ENCODE data around the gene PAK3. TPM values are rescaled to one million over a fixed set of nuclear protein-coding genes. Genes with fewer than 3 reads are reported as not detected.

The PAK3 gene
- total RNA-seq, 2 donors from 2014 or later, result 7.1 to 11.6 TPM

DNA sequence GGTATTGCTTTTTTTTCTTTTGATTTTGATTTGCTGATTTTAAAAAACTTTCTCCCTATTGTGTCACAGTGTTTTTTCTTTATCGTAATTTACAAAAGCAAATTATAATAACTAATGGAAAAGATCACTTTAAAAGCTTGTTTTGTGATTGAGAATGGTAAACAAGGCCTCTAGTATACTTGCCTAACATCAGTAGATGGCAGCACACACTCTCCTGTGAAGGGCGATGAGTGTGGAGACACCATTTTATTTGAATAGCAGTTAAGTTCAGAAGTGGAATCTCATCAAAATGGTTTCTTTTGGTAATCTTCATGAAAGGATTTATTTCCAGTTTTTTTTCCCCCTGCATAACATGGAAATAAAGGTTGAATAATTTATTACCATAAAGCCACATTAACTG lies 72.3 kb downstream of the PAK3 start:
- Histone ChIP-seq H3K36me3 (no peaks in the 10 kb centered on the region), H3K4me3 (no peak overlapping the region), H3K9me3 (no peaks in the 10 kb centered on the region), H3K27ac (no peak overlapping the region), H3K27me3 (replicated peaks; ENCODE audit: insufficient read depth) (no peaks in the 10 kb centered on the region), H3K4me1 (ENCODE audit: control insufficient read depth in 1 of 2, low read depth in 2 of 2) (no peaks in the 10 kb centered on the region)
- DNase-seq (ENCODE audit: low spot score) (no peak), ATAC-seq (ENCODE audit: insufficient number of reproducible peaks, low FRiP score, low read depth) (no peak)
- TF ChIP-seq, protein P1, sequence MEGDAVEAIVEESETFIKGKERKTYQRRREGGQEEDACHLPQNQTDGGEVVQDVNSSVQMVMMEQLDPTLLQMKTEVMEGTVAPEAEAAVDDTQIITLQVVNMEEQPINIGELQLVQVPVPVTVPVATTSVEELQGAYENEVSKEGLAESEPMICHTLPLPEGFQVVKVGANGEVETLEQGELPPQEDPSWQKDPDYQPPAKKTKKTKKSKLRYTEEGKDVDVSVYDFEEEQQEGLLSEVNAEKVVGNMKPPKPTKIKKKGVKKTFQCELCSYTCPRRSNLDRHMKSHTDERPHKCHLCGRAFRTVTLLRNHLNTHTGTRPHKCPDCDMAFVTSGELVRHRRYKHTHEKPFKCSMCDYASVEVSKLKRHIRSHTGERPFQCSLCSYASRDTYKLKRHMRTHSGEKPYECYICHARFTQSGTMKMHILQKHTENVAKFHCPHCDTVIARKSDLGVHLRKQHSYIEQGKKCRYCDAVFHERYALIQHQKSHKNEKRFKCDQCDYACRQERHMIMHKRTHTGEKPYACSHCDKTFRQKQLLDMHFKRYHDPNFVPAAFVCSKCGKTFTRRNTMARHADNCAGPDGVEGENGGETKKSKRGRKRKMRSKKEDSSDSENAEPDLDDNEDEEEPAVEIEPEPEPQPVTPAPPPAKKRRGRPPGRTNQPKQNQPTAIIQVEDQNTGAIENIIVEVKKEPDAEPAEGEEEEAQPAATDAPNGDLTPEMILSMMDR (IDR thresholded peaks at IDR 0.05), result no peak

DNA sequence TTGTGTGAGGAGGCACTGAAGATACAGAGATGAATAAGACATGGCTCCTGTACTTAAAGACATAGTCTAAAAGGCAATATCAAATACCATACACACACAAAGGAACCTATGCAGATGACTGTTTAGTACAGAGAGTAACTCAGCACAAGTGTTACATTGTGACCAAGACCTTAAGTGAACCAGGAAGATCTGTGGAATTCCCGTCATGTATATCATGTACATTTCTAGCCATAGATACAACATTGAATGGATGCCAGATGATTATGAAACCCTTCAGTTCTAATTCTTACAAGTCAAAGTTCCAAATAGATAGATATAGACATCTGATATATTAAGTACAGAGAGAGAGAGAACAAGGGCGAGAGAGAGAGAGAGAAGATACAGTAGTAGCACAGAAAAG lies 73.2 kb downstream of the PAK3 start:
- no peaks in the 10 kb centered on the region for H3K9me3 ChIP-seq
- H3K36me3 ChIP-seq, result no peaks in the 10 kb centered on the region
- H3K27ac ChIP-seq, result no peak overlapping the region
- DNase-seq (ENCODE audit: low spot score) (no peak), ATAC-seq (ENCODE audit: insufficient number of reproducible peaks, low FRiP score, low read depth) (no peak)
- no peaks in the 10 kb centered on the region for H3K4me1 ChIP-seq (ENCODE audit: control insufficient read depth in 1 of 2, low read depth in 2 of 2)
- no peak overlapping the region for H3K4me3 ChIP-seq
- no peaks in the 10 kb centered on the region for H3K27me3 ChIP-seq (replicated peaks; ENCODE audit: insufficient read depth)
- TF ChIP-seq, protein P1 (IDR thresholded peaks at IDR 0.05), result no peak

DNA sequence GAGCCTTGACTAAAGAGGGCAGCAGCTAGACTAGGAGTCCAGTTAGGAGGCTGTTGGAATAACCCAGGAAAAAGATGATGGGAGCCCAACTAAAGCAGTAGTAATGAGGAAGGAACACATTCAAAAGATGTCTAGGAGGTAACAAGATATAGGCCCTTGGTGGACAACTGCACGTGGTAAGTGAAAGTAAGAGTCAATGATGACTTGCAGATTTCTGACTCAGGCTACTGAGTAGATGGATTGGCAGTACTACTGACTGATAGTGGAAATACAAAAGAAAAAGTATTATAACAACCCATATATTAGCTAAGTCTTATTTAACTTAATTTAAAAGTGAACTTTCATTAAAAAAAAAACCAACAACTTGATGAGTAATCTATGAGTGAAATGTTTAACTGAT lies 74.0 kb downstream of the PAK3 start:
- H3K36me3 ChIP-seq, result no peaks in the 10 kb centered on the region
- H3K27ac ChIP-seq, result no peak overlapping the region
- DNase-seq (ENCODE audit: low spot score) (no peak), ATAC-seq (ENCODE audit: insufficient number of reproducible peaks, low FRiP score, low read depth) (no peak)
- TF ChIP-seq, protein P1 (IDR thresholded peaks at IDR 0.05), result no peak
- H3K9me3 ChIP-seq, result no peaks in the 10 kb centered on the region
- no peak overlapping the region for H3K4me3 ChIP-seq
- no peaks in the 10 kb centered on the region for H3K27me3 ChIP-seq (replicated peaks; ENCODE audit: insufficient read depth)
- no peaks in the 10 kb centered on the region for H3K4me1 ChIP-seq (ENCODE audit: control insufficient read depth in 1 of 2, low read depth in 2 of 2)

DNA sequence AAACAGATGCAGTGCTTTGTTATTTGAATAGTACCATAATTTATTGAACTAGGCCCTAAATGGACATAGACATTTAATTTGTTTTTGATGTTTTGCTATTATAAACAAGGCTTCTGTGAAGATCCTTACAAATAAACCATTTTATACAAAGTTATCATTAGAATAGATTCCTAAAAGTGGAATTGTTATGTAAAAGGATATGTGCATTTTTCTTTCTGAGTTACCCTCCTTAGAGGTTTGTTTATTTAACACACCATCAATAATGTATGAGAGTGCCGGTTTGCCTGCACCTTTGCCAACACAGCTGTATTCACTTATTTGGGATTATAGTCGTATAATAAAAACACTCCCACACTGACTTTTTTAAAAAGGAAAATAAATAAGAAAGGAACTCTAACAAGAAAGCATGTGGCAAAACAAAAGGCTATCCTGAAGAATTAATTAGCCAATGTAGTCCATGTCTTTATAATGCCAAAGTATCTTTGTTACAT lies 84.8 kb downstream of the PAK3 start:
- DNase-seq (ENCODE audit: low spot score), result no peak
- Histone ChIP-seq H3K4me1 (ENCODE audit: control insufficient read depth in 1 of 2, low read depth in 2 of 2) (no peaks in the 10 kb centered on the region), H3K4me3 (no peak overlapping the region), H3K36me3 (no peaks in the 10 kb centered on the region), H3K27ac (no peak overlapping the region), H3K27me3 (replicated peaks; ENCODE audit: insufficient read depth) (no peaks in the 10 kb centered on the region), H3K9me3 (no peaks in the 10 kb centered on the region)
- ATAC-seq (ENCODE audit: insufficient number of reproducible peaks, low FRiP score, low read depth), result no peak
- TF ChIP-seq, protein P1 (IDR thresholded peaks at IDR 0.05), result no peak

DNA sequence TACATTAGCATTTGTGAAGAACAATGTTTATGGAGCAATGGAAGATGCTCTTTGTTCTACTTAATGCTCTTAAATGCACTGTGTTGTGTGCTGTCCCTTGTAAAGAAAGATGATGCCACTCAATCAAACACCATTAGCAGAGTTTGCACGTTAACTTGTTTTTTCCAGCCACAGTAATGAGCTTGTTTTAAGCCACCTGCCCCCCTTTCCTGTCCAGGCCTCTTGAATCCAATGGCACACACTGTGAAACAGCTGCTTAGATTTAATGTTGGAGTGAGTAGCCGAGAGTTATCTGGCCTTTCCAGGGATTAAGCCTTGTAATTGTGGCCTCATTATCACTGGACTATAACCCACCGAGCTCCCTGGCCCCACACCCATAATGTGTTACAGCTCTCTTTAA lies 86.0 kb downstream of the PAK3 start:
- Histone ChIP-seq H3K4me1 (ENCODE audit: control insufficient read depth in 1 of 2, low read depth in 2 of 2) (no peaks in the 10 kb centered on the region), H3K27ac (no peak overlapping the region), H3K4me3 (no peak overlapping the region), H3K36me3 (no peaks in the 10 kb centered on the region), H3K9me3 (no peaks in the 10 kb centered on the region), H3K27me3 (replicated peaks; ENCODE audit: insufficient read depth) (no peaks in the 10 kb centered on the region)
- TF ChIP-seq, protein P1 (IDR thresholded peaks at IDR 0.05), result no peak
- DNase-seq (ENCODE audit: low spot score) (no peak), ATAC-seq (ENCODE audit: insufficient number of reproducible peaks, low FRiP score, low read depth) (no peak)
